Measurements from ENCODE around the gene DOCK11. TPM values are rescaled to one million over a fixed set of nuclear protein-coding genes. Genes with fewer than 3 reads are reported as not detected.

DOCK11 gene
- total and polyA plus RNA-seq, 10 of the 15 experiments (the other 5 are each of a cell fraction or from before 2014, with no cell fraction given): 16.3 to 30.7 (median 19.8) TPM

DNA sequence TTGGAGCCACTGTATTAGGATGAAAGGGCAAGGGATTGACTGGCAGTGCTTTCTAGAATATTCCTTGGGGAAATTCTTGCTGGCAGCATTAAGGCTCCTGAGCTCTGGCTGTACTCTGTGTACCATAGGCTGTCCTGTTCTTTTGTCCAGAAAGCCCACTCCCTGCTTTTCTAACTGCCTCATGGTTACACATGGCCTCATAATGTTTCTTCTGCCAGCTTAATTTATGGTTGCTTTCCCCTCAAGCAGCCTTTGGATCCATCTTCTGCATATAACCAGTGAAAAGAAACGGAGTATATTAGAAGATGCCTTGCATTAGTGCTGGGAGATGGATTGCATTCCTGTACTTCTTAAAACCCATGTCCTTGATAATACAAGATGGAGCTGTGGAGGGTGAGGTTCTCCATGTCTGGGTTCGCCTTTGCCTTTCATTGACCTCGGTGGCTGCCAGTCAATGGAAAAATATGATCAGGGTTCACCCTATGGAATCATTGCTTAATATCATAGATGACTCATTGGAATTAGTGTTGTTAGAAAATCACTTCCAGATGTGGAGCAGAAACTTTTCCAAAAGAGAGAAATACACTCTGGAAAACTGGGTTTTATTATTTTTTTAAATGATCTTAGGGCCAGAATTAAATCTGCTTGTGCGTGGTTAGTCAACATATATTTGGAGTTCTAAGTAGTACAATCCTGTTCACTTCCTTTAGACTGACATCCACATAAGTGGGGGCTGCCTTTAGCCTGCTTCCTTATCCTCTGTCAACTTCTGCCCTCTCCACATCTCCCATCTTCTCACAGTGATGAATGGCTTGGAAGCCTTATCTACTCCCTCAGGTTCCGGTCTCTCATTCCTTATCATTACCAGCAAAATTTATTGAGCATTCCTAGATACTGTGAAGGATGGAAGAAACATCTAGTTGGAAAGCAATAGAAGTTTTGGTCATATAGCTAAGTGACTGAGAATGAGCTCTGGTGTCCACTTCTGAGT is 24.9 kb downstream of the DOCK11 start:
- DNase-seq (ENCODE audit: low read depth, low spot score) (no peak), ATAC-seq (no peak), FAIRE-seq (no peak)
- no peak overlapping the region for H3K9ac ChIP-seq (ENCODE audit: control insufficient read depth, insufficient read depth, low read length)
- H4K20me1 ChIP-seq (ENCODE audit: control insufficient read depth, insufficient read depth): no peaks in the 10 kb centered on the region
- no peak overlapping the region for H3K4me3 ChIP-seq
- H3K27me3 ChIP-seq (replicated peaks in 1 of 2; ENCODE audit: control insufficient read depth in 2 of 2, insufficient read depth in 2 of 2, low read length in 1 of 2): no peaks in the 10 kb centered on the region
- no peak for TF ChIP-seq ASH2L (IDR thresholded peaks at IDR 0.05; ENCODE audit: borderline replicate concordance, low read depth)
- TF ChIP-seq NFIC (IDR thresholded peaks at IDR 0.05; ENCODE audit: low read depth, low read length): no peak
- WGBS (ENCODE audit: insufficient coverage, insufficient replicate concordance, low lambda C conversion rate, missing lambda C conversion rate): 52% methylated on average over 5 of the region's 5 CpGs
- H2AFZ ChIP-seq (ENCODE audit: control insufficient read depth, low read depth, low read length): no peak overlapping the region
- ChIA-PET RAD21 (ENCODE audit: unreplicated experiment) (no interaction called here), CTCF (interaction anchor here (1.0 kb wide), 1 partner anchor 81 kb away, joined by 3 read pairs; no protein-coding TSS in a partner anchor), POLR2A (no interaction called here), SMC1A (ENCODE audit: uncharacterized antibody, unreplicated experiment) (interaction anchor here (1.4 kb wide), 2 partner anchors 8 to 15 kb away, joined by 3 to 4 read pairs; no protein-coding TSS in a partner anchor)
- no peak overlapping the region for H3K27ac ChIP-seq (ENCODE audit: control insufficient read depth, insufficient read depth)
- H3K79me2 ChIP-seq (ENCODE audit: control insufficient read depth, insufficient read depth, low read length): no peaks in the 10 kb centered on the region; the same call in 1 of the 2 replicates
- in situ Hi-C loops (cut with MboI) (no loop called here), intact Hi-C loops (cut with micrococcal nuclease; ENCODE audit: unreplicated experiment) (no loop called here)
- H3K4me1 ChIP-seq (ENCODE audit: control insufficient read depth, insufficient read depth, low read length): peaks cover 2% of the 10 kb centered on the region; the same call in 1 of the 2 replicates
- no TSS peak for BruUV-seq (replicated peaks)
- H3K4me2 ChIP-seq (ENCODE audit: control insufficient read depth, insufficient read depth): no peak overlapping the region
- no peaks in the 10 kb centered on the region for H3K9me3 ChIP-seq (replicated peaks; ENCODE audit: control insufficient read depth, insufficient read depth, low read length)
- no peaks in the 10 kb centered on the region for H3K36me3 ChIP-seq (ENCODE audit: control insufficient read depth in 2 of 2, insufficient read depth in 2 of 2, low read length in 1 of 2)

DNA sequence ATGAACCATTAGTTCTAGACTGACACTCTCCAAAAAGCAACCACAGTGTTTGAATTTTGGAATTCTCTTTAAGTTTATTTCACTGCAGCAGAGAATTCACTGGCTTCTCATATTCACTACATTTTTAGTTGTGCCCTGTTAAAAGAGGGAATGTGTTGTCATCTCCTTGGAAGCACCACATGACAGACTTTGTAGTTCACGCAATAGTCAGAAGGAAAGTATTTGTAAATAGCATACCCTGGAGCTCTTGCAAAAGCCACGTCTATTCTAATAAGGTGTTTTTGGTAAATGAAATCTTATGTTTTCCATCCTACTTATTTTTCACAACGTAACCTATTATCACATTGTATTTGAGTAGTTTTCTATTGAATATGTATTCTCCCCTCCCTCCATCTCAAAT is 25.8 kb downstream of the DOCK11 start:
- no peak for TF ChIP-seq TBL1XR1 (IDR thresholded peaks at IDR 0.05; ENCODE audit: low read depth, low read length)
- TF ChIP-seq, protein P1, sequence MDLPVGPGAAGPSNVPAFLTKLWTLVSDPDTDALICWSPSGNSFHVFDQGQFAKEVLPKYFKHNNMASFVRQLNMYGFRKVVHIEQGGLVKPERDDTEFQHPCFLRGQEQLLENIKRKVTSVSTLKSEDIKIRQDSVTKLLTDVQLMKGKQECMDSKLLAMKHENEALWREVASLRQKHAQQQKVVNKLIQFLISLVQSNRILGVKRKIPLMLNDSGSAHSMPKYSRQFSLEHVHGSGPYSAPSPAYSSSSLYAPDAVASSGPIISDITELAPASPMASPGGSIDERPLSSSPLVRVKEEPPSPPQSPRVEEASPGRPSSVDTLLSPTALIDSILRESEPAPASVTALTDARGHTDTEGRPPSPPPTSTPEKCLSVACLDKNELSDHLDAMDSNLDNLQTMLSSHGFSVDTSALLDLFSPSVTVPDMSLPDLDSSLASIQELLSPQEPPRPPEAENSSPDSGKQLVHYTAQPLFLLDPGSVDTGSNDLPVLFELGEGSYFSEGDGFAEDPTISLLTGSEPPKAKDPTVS (IDR thresholded peaks at IDR 0.05; ENCODE audit: low read depth, low read length): no peak
- no peak for TF ChIP-seq POLR2A (IDR thresholded peaks at IDR 0.05; ENCODE audit: low read depth, low read length)
- no peak for TF ChIP-seq RBBP5 (conservative IDR thresholded peaks at IDR 0.05)
- no peak for TF ChIP-seq BMI1 (IDR thresholded peaks at IDR 0.05; ENCODE audit: borderline replicate concordance)
- 36% methylated on average over 3 of the region's 3 CpGs for WGBS (ENCODE audit: insufficient coverage, insufficient replicate concordance, low lambda C conversion rate, missing lambda C conversion rate)
- POLR2A ChIA-PET: no interaction called here
- H3K79me2 ChIP-seq (ENCODE audit: control insufficient read depth, insufficient read depth, low read length): no peaks in the 10 kb centered on the region; the same call in 1 of the 2 replicates
- H3K4me3 ChIP-seq: no peak overlapping the region
- no peak overlapping the region for H2AFZ ChIP-seq (ENCODE audit: control insufficient read depth, low read depth, low read length)
- no peak overlapping the region for H3K9ac ChIP-seq (ENCODE audit: control insufficient read depth, insufficient read depth, low read length)
- H3K4me2 ChIP-seq (ENCODE audit: control insufficient read depth, insufficient read depth): no peak overlapping the region
- no peaks in the 10 kb centered on the region for H4K20me1 ChIP-seq (ENCODE audit: control insufficient read depth, insufficient read depth)
- in situ Hi-C loops (cut with MboI) (no loop called here), intact Hi-C loops (cut with micrococcal nuclease; ENCODE audit: unreplicated experiment) (no loop called here)
- RAD21 ChIA-PET (ENCODE audit: unreplicated experiment): no interaction called here
- CTCF ChIA-PET: no interaction called here
- H3K4me1 ChIP-seq (ENCODE audit: control insufficient read depth, insufficient read depth, low read length): peaks cover 2% of the 10 kb centered on the region; the same call in 1 of the 2 replicates
- no peaks in the 10 kb centered on the region for H3K36me3 ChIP-seq (ENCODE audit: control insufficient read depth in 2 of 2, insufficient read depth in 2 of 2, low read length in 1 of 2)
- SMC1A ChIA-PET (ENCODE audit: uncharacterized antibody, unreplicated experiment): interaction anchor here (1.4 kb wide), 2 partner anchors 9 to 14 kb away, joined by 3 to 4 read pairs; no protein-coding TSS in a partner anchor
- no TSS peak for BruUV-seq (replicated peaks)
- H3K9me3 ChIP-seq (replicated peaks; ENCODE audit: control insufficient read depth, insufficient read depth, low read length): no peaks in the 10 kb centered on the region
- H3K27me3 ChIP-seq (replicated peaks in 1 of 2; ENCODE audit: control insufficient read depth in 2 of 2, insufficient read depth in 2 of 2, low read length in 1 of 2): no peaks in the 10 kb centered on the region
- ATAC-seq: no peak
- no peak for FAIRE-seq
- DNase-seq (ENCODE audit: low read depth, low spot score): no peak
- H3K27ac ChIP-seq (ENCODE audit: control insufficient read depth, insufficient read depth): no peak overlapping the region
